Keratinocyte (primary cell): ENCODE results near the gene C4orf17.

Source experiments
- EZH2 ChIP-seq: IDR thresholded peaks from one replicate; pipeline ENCODE4 v1.6.1; 2012; ENCODE audit warnings: inconsistent platforms, mild to moderate bottlenecking, low read length, moderate library complexity
- TF ChIP-seq, protein P1 (sequence below), 3 experiments: IDR thresholded peaks in 1 of 3; conservative IDR thresholded peaks in 1 of 3; optimal IDR thresholded peaks in 1 of 3; 2 replicates in 2 of 3; 3 replicates in 1 of 3; pipeline versions ENCODE3 to v1.5.1; 2011; ENCODE audit warnings: low read length in 3 of 3, mild to moderate bottlenecking in 3 of 3, moderate library complexity in 2 of 3, control low read depth in 1 of 3, inconsistent platforms in 1 of 3; ENCODE audit not compliant: insufficient read depth in 2 of 3; ENCODE audit errors: extremely low read depth in 1 of 3

DNA sequence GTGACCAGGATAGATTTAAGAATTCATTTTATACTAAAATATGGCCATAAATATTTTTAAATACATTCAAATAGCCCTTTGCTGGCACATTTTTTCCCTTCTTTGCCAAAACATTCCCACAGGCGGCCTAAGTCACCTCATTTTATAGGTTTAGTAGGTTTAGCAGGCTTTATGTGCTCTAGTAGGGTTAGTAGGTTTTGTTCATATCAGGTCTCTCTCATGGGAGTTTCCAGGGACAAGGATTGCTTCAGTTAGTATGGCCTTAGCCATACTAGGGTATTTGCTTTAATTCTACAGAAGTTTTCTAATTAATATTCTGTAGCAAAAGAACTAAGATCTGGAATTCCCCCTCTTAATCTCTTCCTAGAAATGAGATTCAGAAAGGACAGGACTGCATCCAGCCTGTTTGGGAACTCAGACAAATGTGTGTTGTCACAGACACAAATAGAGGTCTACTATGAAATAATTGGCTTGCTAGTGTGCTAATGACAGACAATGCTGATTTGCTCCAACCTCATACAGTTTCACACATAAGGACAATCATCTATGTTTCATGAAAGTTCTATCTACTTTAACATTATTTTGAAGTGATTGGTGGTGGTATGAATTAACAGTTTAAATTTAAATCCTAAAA lies 63.0 kb downstream of the C4orf17 start:
- no peak for TF ChIP-seq EZH2
- TF ChIP-seq, protein P1, sequence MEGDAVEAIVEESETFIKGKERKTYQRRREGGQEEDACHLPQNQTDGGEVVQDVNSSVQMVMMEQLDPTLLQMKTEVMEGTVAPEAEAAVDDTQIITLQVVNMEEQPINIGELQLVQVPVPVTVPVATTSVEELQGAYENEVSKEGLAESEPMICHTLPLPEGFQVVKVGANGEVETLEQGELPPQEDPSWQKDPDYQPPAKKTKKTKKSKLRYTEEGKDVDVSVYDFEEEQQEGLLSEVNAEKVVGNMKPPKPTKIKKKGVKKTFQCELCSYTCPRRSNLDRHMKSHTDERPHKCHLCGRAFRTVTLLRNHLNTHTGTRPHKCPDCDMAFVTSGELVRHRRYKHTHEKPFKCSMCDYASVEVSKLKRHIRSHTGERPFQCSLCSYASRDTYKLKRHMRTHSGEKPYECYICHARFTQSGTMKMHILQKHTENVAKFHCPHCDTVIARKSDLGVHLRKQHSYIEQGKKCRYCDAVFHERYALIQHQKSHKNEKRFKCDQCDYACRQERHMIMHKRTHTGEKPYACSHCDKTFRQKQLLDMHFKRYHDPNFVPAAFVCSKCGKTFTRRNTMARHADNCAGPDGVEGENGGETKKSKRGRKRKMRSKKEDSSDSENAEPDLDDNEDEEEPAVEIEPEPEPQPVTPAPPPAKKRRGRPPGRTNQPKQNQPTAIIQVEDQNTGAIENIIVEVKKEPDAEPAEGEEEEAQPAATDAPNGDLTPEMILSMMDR (optimal IDR thresholded peaks at IDR 0.05 in 1 of 3, IDR thresholded peaks at IDR 0.05 in 1 of 3, conservative IDR thresholded peaks at IDR 0.05 in 1 of 3; ENCODE audit: extremely low read depth in 1 of 3, insufficient read depth in 2 of 3, low read length in 3 of 3), result no peak
